HG03439 (cell line): Measurements from ENCODE around the gene PLEKHM3.
"Not testable (repeated sequence)": the region's sequence is repeated elsewhere in the genome, so short reads cannot be mapped to it uniquely, and the experiment has no call there.

Experiments used
- ATAC-seq: cut with Tn5 transposase; IDR thresholded peaks from one replicate; pipeline ENCODE4 v1.9.1; 2021; ENCODE audit warnings: mild to moderate bottlenecking, moderate library complexity; ENCODE audit not compliant: unreplicated experiment

Gene PLEKHM3

DNA sequence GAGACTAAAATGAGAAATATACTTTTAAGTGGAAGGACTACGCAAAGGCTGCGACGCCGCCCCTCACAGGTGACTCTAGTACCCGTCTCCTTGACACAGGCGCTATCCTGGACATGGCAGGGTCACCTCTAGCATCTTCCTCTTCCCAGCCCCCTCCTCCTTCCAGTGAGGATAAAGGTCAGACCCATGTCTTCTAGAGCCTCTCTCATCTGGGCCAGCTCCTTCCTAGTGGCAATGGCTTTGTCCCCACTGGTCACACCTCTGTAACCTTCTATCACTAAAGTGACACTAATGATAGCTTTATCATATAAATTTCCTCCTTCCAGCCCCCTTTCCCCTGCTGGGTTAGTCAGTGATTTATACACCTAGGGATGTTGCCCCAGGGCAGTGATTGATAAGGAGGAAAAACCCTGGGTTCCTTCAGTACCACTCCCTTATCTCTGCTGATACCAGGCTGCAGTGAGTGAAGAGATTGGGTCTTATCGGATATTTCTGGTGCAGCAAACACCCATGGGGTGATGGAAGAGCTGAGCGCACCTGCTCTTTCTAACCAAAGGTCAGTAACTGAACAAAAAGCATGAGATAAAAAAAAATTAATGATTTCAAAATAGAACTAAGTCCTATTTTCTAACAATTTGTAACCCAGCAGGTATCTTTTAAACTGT, 193.6 kb downstream of the PLEKHM3 start:
- no peak for ATAC-seq

DNA sequence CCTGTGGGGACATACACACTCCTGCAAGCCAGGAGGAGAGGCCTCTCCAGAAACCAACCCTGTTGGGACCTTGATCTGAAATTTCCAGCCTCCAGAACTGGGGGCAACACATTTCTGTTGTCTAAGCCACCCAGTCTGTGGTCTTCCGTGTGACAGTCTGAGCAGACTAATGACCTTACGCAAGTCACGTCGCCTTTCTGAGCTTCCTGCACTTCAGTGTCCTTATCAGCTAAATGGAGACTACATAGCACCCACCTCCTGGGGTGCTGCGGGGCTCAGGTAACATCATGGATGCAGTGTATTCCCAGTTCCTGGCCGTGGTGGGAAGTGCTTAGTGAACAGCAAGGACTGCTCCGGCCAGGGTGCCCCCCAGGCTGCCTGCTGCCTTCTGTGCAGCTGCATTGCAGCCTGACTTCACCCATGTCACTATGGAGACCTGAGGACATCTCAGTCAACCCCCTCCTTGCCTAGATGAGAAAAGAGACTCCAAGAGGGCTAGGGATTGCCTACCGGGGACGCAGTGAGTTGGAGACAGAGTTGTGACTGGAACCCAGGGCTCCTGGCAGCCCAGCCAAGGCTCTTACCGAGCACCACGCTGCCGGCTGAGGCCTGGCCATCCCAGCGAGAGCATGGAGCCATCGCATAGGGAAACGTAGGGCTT, 194.4 kb downstream of the PLEKHM3 start:
- no peak for ATAC-seq

DNA sequence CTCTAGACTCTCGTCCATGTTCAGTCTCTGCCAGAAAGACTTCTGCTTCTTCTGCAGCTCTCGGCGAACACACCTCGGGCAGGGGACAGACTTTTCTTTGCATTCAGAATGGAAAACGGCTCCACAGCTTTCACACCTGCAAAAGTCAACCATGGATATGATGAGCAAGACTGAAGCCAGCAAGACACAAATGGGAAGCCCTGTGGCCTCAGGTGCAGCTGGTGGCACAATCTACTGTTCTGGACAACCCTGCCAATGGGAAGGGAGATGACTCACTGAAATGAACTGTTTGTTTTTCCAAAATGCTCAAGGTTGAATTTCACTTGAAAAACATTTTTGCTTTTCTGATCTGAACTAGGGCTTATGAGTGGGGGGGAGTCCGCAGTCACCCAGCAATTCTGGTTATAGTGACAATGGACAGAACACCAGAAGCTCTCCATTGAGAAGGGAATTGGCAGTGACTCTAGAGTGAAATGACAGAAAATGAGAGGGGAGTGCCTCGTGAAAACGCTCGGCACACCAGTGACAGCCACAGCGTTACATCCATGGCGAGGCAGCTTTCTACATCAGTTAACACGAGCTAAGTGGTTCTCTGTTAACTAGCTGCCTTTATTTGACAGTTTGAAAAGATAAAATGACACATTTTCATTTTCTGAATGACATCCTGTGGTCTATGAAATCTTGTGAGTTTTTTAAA, 196.8 kb downstream of the PLEKHM3 start:
- no peak for ATAC-seq

DNA sequence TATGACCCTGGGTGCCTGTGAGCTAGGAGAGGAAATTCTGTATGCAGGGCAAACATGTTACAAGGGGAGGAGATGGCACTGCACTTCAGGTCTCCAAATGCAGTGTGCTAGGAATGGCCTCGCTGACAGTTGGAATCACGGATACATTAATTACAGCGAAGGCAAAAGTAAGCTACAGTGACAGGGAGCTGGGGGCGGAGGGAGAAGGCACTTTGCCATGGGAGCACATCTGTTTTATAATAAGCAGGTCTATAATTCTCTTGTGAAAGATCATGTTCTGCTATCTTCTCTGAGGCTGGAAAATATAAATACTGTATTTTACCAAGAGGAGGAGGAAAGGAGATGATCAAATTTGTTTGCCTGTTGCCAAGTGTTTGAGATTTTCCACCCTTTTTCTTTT, 199.3 kb downstream of the PLEKHM3 start:
- ATAC-seq: no peak

DNA sequence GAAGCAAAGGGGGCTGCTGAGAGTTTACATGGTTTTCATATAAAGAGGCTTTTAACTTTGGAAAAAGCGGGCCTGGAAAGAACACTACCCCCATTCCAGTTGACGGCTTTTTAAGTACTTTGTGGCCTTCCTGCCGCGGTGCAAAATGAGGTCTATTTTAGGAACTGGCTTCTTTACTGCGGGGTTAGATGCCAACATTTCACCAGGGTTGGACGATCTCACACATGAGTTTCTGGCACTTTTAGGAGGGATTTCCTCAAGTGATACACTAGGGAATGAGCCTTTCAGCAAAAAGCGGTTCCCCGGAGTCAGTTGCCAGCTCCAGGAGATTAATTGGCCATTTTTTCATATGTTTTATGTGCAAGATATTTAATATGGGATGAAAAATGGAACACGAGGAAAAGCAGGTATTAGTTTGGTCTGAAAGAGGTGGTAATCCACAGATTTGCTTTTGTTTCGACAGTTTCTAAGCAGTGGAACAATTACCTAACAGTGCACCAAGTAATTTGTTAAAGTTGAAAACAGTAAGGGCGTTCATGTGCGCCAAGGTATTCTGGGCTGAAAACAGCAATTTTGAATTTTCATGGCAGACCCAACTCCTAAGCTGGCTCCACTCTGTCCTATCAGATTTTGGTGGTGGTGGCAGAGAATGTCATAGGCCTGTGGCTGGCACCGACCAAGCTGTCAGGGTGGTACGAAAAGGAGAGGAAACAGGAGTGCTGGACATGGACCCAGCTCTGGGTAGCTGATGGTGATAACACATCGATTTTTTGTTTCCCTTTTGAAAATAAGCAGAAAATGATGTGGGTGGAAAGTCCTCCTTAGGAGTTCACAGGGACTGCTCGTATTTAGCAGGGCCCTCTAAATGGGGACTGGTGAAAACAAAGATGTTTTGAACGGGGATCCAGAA, 200.0 kb downstream of the PLEKHM3 start:
- ATAC-seq: no peak

DNA sequence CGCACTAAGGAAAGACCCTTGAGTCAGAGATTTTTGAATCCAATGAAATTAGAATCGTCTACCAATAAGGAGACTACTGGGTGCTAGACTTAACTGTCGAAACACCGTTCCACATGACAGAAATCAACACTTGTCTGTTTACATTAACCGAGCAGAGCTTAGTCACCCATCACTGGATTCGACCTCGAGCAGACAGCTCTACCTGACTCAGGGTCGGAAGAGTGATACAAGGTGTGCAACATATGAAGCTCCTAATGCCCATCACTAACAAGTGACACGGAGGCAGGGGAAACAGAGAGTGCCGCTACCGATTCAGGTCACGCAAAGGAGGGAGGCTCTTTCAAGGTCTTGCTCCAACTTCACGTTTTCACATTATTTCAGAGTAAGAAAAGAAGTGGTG, 201.5 kb downstream of the PLEKHM3 start:
- no peak for ATAC-seq

DNA sequence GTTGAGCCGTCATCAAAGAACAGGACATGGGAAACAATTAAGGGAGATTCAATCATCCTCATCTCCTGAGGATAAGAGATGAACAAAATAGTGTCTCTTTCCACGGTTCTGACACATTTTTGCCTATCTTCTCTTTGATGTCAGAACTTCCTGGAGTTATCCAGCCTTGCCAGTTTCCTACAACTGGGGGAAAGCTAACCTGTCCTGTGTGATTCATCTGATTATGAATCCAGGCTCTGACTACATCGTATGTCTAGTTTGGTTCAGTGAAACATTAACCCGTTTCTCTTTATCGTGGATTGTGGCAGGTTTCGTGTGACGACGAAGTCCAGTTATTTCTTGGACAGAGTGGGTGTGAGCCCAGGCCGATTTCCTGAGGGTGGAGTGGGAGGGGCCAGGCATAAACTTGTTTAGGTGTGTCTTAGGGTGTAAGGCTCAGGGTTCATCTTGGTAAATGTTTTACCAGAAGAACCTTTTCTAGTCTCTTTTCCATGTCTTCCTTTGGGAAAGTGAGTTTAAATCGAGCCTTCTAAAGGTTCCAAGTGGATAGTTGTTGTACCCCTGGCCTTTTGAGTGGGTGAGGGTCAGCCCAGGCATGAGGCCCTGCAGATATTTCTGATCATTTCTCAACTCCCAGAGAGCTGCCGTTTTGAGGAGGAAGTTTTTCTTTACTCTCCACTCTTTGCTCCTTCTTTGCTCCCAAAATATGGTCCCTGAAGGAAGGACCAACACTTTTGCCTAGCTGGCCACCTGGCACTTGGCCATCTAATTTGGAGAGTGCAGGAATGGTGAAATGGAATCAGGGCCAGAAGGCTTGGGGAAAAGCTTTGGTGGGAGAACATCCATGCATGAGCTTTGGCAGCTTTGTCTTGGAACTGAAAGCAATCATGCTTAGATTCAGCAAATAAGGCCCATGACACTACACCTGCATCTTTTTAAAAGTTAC, 205.2 kb downstream of the PLEKHM3 start:
- no peak for ATAC-seq

DNA sequence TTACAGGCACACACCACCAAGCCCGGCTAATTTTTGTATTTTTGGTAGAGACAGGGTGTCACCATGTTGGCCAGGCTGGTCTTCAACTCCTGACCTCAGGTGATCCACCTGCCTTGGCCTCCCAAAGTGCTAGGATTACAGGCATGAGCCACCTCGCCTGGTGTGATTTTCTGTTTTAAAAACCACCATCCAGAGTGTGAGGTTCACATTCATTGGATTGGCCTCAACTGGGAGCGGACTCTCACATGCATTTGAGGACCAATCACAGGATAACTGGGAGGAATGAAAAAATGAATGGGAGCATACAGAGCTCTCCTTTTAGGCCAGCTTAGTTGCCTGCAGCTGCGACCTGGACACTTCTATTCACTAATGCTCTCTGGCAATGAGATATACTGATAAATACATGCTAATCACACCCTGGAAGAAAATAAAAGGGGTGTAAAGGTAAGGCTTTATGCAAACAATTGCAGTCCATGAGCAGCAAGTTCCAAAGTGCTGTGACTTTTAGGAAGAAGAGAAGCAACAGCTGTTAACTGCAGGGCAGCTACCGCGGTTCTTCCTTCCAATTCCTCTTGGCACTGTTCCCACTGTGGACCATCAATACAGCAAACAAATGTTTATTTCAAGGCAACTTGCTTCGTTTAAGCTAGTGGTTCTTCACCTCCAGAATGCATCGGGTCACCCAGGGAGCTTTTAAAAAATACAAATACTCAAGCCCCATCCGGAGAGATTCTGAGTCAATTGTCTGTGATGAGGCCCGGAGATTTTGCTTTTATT, 206.1 kb downstream of the PLEKHM3 start:
- no peak for ATAC-seq

DNA sequence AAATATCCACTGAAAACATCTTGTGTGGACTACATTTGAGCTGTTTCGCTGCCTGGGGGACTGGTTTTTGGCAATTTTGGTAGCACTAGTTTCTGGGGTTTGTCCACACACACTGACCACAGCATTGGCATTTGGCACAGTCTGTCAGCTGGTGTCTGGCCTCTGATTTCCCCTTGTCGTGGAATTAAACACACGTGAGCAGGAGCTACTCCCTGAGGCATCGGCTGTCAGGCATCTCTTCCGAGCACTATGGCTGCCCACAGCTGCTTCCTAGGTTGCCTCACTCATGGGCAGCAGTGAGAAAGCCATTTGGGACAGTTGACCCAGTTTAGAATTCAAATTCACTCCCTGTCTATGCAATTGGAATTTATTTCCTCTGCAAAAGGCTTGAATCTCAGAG, 208.8 kb downstream of the PLEKHM3 start:
- ATAC-seq: no peak

DNA sequence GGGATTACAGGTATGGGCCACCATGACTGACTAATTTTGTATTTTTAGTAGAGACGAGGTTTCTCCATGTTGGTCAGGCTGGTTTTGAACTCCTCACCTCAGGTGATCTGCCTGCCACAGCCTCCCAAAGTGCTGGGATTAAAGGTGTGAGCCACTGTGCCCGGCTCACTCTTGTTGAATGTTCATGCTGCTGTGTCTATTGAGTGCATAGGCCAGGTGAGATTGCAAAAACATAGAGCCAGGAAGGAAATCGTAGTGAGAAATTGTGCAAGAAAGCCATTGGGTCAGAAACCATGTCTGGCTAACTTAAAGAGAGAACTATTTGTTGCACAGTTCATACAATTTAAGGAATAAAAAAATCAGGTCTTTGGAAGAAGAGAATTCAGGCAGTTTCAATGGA, 210.1 kb downstream of the PLEKHM3 start:
- no peak for ATAC-seq

DNA sequence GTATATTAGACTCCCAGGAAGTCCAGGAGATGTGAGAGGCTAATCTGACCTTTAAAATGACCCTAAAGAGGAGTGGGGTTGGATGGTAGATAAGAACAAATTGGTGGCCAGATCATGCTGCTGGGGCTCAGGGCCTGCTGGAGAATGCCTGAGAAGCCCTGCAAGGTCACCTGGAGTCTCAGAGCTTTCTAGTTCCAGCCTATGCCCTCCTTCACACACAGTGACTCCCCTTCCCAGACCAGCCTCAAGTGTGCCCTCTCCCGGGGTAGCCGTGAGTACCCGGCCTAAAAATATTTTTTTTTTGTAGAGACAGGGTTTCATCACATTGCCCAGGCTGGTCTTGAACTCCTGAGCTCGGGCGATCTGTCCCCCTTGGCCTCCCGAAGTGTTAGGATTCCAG, 211.4 kb downstream of the PLEKHM3 start:
- ATAC-seq: no peak

DNA sequence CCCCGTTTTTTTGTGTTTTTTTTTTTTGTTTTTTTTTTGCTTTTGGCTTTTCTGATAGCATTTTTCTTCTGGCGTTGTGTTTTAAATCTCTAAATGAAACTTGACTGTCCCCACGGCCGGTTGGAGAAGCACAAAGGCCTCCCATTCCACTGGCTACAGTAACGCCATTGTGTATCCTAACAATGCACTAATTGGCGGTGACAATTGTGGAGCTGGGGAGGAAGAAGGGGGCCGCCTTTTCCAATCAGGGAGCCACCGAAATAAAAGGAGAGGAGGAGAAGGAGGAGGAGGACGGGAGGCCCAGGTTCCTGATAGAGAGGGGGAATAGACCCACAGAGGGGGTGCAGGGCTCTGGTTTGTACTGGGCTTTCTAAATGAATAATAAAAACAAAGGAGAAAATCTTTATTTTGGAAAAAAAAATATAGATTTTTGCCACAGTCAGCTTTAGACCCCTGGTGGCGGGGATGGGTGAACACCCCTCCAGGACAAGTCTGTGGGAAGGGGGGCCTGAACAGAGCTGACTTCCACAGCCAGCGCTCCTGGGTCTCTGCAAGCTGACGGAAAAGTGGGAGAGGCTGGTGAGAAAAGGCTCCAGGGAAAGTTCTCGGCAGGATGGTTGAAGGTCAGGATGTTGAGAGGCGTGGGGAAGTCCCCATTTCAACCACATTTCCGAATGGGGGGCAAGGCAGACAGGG, 212.0 kb downstream of the PLEKHM3 start:
- no peak for ATAC-seq

DNA sequence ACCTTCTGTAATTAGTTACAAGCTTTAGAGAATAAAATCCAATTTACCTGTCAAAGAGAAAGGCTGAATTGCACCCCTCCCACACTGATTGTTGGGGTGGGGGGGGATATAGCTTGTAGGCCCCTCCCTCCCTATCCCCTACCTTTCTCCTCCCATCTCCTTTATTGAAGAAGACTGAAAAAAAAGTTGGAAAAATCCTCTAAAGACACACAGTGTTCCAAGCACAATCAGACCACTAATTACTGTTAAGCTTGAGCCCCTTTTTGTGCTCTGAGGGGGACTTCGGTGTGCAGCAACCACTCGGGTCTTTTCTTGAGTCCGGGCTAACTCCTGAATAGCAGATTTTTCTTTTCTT, 212.6 kb downstream of the PLEKHM3 start:
- ATAC-seq: no peak

DNA sequence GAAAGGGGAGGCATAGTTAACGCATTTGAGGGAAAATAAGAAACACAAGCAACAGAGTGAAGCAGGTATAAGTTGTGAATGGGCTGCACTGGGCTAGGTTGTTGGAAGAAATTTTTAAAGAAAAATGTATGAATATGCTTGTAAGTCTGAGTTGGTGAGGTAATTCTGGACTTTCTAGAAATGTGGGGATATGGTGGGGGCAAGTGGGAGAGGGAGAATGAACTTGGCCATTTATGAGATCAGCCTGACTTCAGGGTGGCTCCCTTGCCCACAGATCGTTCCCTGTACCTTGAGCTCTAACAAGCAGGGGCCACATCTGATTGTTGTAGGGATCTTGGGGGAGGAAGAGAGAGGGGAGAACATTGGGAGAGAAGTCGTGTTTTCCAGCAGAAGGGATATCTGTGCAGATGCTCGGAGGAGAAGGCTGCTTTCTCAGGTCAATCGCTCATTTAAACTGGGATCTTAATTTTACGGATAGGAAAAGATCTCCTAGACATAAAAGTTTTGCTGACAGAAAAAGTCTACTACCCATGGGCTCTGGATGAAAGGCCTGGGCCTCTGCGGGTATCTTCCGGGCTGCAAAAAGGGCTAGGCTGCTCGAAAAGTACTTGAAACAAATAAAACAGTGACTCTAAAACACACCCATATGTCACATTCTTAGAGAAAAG, 213.1 kb downstream of the PLEKHM3 start:
- no peak for ATAC-seq

DNA sequence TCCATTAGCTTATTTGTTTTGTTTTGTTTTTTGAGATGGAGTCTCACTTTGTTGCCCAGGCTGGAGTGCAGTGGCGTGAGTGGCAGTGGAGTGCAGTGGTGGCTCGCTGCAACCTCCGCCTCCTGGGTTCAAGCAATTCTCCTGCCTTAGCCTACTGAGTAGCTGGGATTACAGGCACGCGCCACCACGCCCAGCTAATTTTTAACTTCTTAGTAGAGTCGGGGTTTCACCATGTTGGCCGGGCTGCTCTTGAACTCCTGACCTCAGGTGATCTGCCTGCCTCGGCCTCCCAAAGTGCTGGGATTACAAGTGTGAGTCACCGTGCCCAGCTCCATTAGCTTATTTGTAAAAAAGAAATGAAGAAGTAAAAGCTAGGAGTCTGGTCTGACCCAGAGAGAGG, 213.7 kb downstream of the PLEKHM3 start:
- ATAC-seq: not testable (repeated sequence)

DNA sequence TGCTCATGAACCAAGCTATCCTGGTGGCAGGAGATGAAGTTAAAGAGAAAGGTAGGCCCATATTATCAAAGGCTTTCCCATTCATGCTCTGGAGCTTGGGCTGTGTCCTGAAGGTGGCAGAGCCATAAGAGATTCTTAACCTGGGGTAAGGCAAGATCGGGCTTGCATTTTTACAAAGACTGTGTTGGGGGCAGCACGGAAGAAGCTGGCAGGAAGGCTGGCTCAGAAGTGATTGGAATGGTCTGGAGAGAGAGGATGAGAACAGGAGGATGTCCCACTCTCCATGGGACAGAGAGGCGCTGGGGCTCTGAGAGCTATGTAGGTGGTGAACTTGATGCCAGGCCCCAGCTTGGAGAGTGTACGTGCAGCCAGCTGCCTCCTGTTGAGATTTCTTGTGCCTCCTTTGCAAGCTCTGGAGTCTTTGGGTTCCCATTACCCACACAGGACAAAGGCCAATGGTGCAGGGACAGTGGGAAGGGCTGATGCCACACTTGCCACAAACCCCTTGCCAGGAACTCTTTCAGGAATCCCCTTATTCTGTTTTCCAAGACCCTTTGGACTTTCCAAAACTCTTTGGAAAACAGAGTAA, 215.0 kb downstream of the PLEKHM3 start:
- no peak for ATAC-seq

DNA sequence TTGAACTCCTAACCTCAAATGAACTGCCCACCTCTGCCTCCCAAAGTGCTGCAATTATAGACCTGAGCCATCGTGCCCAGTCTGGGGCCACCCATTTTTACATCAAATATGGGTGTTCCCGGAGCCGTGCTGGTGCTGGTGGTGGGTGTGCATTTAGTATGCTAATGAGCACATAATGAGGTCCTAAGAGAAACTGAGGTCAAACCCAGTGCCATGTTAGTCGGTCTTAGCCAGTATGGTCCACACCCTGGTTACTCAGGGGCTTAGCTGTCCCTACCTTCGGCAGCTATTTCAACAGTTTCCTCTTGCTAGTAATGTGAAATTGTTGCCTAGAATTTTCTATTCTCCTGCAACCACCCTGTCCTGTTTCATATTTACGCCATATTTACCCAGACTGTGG, 217.2 kb downstream of the PLEKHM3 start:
- no peak for ATAC-seq

DNA sequence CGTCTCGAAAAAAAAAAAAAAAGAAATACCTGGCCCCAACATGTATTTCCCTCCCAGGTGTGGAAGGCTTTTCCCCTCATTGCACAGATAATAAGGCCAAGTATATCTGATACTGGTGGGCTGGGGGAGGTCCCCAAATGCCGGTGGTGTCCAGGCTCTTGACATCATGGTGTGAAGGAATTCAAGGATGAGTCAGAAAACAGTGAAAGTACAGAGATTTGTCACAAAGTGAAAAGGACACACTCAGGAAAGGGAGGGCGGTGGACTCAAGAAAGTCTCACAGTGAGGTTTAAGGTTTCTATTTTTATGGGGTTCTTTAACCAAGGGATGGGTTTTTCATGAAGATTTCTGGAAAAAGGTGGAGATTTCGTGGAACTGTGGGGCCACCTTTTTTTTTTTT, 217.8 kb downstream of the PLEKHM3 start:
- no peak for ATAC-seq
